Renal cortex interstitium (tissue), 15 donors: ENCODE data around the gene MYF5. TPM values are rescaled to one million over a fixed set of nuclear protein-coding genes. Genes with fewer than 3 reads are reported as not detected.
A peak's percentile ranks its signal among the peaks of the same experiment; 100 is the strongest.

Experiments used
- DNase-seq, 11 donors: peaks; one replicate each; pipeline ENCODE4 v3.0.0-alpha.2; 2013; ENCODE audit warnings: low read depth in 9 of 11, low spot score in 4 of 11; ENCODE audit errors: extremely low read depth in 1 of 11
- long read RNA-seq, 16 experiments: transcript quantifications; one replicate each; lab custom pipeline, GENCODE V29; 2026
- polyA plus RNA-seq, 3 donors: library from polyadenylated mRNA; unstranded; fragments of 120-200 nt; gene quantifications; one replicate each; pipeline ENCODE4 v1.2.1, GENCODE V29; 2013; ENCODE audit not compliant: insufficient read length in 3 of 3

The MYF5 gene
- polyA plus RNA-seq = under 1 TPM in 1 of 3 donors, not detected in 2; 0.09 TPM
- long read RNA-seq, donor 1 = 0 reads
- long read RNA-seq, donor 2 = 0 reads
- long read RNA-seq, donor 3 = 0 reads
- long read RNA-seq, donor 4 = 0 reads
- long read RNA-seq, donor 5 = 0 reads
- long read RNA-seq, donor 6 = 0 reads
- long read RNA-seq, donor 7 = 0 reads
- long read RNA-seq, donor 8 = 0 reads
- long read RNA-seq, donor 9 = 0 reads
- long read RNA-seq, donor 10 = 0 reads
- long read RNA-seq, donor 11 = 0 reads
- long read RNA-seq, donor 12 = 0 reads
- long read RNA-seq, donor 13 = 0 reads
- long read RNA-seq, donor 14 = 0 reads
- long read RNA-seq, donor 15 = 0 reads
- long read RNA-seq, donor 16 = 0 reads

DNA sequence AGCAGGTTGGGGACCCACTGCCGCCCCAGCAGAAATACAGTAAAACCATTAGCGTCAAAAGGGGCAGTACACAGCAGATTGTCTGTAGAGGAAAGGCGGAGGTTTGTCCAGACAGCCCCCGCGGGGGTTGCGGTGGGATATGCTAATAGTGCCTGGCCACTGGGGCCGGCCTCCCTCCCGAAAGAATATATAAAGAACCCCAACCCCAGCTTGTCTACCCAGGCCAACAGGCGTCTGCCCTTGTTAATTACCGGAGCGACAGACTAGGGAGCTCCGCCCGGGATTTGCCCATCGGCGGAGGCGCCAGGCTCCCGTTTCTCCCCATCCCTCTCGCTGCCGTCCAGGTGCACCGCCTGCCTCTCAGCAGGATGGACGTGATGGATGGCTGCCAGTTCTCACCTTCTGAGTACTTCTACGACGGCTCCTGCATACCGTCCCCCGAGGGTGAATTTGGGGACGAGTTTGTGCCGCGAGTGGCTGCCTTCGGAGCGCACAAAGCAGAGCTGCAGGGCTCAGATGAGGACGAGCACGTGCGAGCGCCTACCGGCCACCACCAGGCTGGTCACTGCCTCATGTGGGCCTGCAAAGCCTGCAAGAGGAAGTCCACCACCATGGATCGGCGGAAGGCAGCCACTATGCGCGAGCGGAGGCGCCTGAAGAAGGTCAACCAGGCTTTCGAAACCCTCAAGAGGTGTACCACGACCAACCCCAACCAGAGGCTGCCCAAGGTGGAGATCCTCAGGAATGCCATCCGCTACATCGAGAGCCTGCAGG lies at the start of gene MYF5:
TSS of gene MYF5 (plus strand) at position 217 of the 774 bp plus-strand sequence. CDS start at position 369, 152 bp downstream.
- DNase-seq = no peak

GRCh38 chr12:80670214-80670613 lies 46.5 kb upstream of the MYF5 start:
- DNase-seq = no peak

DNA sequence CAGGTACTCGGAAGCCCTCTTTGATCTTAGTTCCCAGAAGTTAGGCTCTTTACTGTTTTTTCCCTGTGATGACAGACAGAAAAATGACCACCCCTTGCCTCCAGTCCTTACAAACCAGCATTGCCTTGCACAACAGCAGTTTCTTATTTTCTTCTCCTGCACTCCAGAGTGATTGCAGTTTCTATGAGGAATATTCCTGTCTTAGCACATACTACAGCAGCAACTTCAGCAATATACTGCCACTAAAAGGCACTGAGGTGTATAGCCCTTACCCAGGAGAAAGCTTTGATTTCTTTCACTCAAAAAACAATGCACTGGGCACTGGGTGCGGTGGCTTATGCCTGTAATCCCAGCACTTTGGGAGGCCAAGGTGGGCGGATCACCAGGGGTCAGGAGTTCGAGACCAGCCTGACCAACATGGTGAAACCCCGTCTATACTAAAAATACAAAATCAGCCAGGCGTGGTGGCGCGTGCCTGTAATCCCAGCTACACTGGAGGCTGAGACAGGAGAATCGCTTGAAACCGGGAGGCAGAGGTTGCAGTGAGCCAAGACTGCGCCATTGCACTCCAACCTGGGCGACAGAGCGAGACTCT lies 40.6 kb upstream of the MYF5 start:
- DNase-seq = peak in 1 of 11 donors; percentile 1

DNA sequence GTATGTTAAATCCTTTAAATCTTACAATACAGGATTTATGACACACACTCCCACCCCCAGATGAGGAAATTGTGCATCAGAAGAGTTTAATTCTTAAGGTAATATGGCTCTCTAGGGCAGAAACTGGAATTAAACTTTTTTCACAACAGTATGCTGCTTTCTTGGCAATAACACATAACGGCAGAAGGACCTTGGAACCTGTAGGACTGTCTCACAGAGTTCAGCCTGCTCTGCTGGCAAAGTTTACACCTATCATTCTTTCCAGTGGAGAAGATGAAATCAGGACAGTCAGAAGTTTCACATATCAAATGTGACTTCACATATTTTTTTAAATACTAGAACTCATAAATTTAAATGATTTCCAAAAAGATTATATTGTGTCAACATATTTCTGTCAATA lies 39.9 kb upstream of the MYF5 start:
- DNase-seq = no peak

DNA sequence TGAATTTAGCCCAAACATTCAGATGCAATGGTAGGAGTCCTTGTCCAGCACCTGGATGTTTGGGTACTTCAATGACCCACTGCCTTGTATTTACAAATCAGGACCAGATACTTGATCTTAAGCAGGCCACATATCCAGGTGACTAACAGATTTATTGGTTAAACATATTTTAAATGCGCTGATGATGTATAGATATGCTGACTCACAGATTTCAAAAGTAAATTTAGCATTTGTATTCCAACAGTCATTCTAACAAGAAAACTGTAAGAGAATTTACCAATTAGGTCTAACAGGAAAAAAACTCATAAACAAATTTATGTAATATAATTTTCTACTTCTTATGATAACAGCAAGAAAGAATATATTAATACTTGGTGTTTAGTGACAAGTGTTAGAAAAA lies 38.7 kb upstream of the MYF5 start:
- no peak for DNase-seq

DNA sequence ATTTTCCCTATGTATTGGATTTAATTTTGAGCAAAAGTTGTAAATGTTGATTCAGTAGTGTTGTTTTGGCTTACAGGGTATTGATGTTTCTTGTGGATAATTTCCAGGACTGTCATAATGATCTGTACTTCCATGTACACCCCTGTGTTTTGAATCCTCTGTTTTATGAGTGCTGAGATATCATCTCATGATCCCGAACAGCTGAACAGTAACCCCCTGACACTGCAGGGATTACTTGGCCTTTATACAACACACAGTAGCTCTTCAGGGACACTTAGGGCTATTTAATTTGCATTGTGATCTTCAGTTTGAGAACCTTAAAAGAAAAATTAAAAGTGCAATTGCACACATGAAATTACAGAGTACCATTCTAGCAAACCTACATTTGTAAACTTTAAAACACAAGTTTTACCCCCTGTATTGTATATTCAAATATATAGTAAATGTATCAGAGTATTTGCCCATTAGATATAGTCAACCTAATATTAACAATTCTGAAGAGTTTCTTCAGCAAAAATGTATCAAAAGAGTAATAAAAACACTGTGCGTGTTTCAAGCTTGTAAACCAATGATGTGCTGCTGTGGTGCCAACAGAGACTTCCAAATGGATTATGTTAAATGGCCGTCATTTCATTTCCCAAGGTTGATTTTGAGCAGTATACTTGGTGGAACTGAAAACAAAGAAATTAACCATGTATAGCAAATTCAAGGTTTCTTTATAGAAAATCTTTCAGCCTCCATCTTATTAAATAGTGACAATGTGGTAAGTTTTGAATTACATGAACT lies 37.2 kb upstream of the MYF5 start:
- DNase-seq = no peak

GRCh38 chr12:80681287-80681686 lies 35.4 kb upstream of the MYF5 start:
- no peak for DNase-seq

DNA sequence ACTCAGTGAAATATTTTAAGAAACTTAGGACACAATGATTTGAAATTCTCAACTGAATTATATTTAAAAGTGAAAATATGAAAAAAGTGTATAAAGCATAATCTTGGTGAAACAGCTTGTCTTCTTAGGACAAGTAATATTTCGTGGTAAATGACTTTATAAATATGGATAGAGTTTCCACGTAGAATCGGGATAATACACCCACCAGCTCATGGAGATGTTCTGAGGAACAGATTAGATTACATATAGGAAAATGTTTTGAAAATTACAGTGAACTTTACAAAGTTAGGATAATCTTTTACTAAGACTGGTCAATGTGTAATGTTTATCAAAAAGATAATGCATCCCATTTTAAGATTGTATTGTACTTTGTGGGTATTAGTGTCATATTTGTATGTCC lies 34.9 kb upstream of the MYF5 start:
- DNase-seq = no peak

DNA sequence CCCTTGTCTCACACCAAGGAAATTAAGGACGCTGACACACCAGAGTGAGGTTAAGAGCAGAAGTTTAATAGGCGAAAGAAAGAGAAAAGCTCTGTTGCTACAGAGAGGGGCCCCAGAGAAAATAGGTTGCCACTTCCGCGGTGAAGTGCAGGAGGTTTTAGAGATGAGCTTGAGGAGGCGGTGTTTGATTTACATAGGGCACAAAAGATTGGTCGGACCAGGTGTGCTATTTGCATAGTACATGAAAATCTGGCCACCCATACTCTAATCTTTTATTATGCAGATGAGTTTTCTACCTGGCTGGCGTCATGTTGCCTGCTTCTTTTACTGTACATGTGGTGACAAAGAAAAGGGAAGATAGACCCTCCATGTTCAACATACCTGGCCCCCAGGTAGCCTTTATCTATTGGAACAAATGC lies 32.6 kb upstream of the MYF5 start:
- DNase-seq = no peak

DNA sequence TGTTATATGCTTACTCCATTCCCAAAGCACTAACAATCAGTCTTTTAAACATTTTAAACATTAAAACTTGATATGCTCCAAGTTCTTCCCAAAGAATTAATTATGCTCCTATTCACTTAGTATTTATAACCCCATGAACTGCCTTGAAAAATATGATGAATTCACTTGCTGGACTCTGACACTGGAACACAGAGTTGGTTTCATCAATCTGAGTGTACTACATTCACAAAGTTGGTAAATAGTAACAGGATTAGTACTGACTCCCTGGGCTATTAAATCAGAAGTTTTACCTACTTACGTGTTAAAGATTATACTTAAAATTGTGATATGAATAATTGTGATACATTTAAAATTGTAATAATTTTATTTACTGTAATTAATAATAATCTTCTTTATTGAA lies 26.6 kb upstream of the MYF5 start:
- DNase-seq = no peak

GRCh38 chr12:80690513-80690912 lies 26.2 kb upstream of the MYF5 start:
- no peak for DNase-seq

DNA sequence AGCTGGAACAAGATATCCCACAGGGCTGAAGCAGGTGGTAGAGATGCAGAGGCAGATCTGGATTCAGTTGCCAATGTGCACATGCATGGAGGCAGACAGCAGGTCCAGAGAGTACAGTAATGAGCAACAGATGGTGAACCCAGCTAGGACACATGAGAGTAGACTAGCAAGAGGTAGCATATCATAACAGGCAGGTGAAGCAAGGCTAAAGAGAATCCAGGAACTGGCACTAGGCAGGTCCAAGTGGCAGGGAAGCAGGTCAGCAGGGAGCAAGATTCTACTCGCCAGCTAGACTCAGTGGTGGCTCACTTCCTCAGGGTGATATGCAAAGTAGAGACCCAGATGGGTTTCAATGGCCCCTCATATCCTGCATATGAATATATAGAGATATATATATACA lies 24.6 kb upstream of the MYF5 start:
- DNase-seq = no peak

GRCh38 chr12:80697270-80697887 lies 19.3 kb upstream of the MYF5 start:
- DNase-seq = no peak

DNA sequence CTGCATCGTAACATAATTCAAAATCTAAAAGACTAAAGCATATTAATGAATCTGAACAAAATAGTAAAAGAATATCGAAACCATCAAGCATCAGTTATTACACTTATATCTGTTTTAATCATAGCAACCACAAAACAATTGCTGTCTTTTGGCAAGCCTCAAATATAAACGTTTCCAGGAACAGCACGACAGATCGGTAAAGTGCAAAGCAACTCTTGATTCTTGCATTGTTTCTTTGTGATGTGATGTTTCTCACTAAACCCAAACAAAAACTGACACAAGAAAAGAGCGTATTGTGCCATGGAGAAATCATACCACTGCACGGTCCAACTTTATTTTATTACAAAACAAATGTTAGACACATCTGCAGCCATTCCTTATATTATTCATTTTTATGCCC lies 18.5 kb upstream of the MYF5 start:
- DNase-seq = no peak

- DNase-seq = no peak
Observed at GRCh38 chr12:80698847-80699542, 17.7 kb upstream of the MYF5 start.

DNA sequence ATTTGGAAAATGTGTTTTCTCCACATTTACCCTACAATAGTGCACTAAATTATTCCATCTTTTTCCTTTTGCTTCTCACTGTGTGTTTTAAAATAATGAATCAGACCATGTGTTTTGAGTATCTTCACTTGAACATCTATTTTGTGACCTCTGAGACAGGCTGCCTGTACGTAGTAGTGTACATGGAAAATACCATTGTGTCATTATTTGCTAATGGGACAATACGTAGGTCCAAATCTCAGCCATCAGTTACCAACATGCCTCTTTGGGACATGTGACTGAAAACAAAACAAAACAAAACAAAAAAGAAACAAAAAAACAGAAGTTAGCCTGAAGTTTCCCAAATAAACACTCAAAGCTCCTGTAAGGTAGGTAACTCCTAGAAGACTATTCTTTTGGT lies 16.4 kb upstream of the MYF5 start:
- no peak for DNase-seq

DNA sequence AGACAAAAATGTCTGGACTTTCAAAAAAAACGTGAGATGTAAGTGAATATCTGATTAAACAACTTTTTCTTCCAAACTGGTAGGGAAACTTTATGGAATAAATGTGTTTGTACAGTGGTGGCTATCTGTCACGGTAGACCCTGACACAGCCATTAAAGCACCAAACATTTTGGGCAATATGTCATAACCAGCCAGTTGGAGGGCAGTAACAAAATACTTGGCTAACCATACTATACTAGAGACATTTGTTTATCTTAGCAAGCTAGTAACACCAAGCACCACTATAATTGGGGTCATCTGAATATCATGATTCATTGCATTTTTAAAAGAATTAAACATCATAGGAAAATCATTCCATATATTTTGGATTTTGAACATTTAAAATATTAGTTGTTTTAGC lies 15.3 kb upstream of the MYF5 start:
- no peak for DNase-seq
